Cerebellar nuclear complex (tissue), 1 donor: ENCODE data around the gene QSER1.
"Not testable (repeated sequence)": the region's sequence is repeated elsewhere in the genome, so short reads cannot be mapped to it uniquely, and the experiment has no call there.

Experiments used
- DNase-seq, 2 experiments: peaks; one replicate each; lab custom pipeline; 2025; lab: John Stamatoyannopoulos, UW

The QSER1 gene

GRCh38 chr11:33001281-33001680 lies 108.7 kb downstream of the QSER1 start:
- no peak for DNase-seq

GRCh38 chr11:33001751-33002542 lies 109.3 kb downstream of the QSER1 start:
- no peak for DNase-seq

GRCh38 chr11:33005175-33005574 lies 112.6 kb downstream of the QSER1 start:
- no peak for DNase-seq

- no peak for DNase-seq
Observed at GRCh38 chr11:33006010-33006409, 113.4 kb downstream of the QSER1 start.

GRCh38 chr11:33013755-33014154 lies 121.1 kb downstream of the QSER1 start:
- DNase-seq, result no peak

- no peak for DNase-seq
Observed at GRCh38 chr11:33015621-33016551, 123.3 kb downstream of the QSER1 start, which contains the start of gene DEPDC7. Gene DEPDC7, plus strand, starts transcription at chr11:33015878. Its CDS starts 78 bp downstream, at chr11:33015956.

GRCh38 chr11:33016654-33017053 lies 124.0 kb downstream of the QSER1 start:
- DNase-seq, result no peak

- DNase-seq, result no peak
Observed at GRCh38 chr11:33017478-33017877, 124.9 kb downstream of the QSER1 start.

GRCh38 chr11:33017965-33018364 lies 125.4 kb downstream of the QSER1 start:
- no peak for DNase-seq

GRCh38 chr11:33018840-33019239 lies 126.2 kb downstream of the QSER1 start:
- DNase-seq, result no peak

GRCh38 chr11:33021501-33021900 lies 128.9 kb downstream of the QSER1 start:
- no peak for DNase-seq

- DNase-seq, result no peak
Observed at GRCh38 chr11:33021937-33022336, 129.3 kb downstream of the QSER1 start.

- DNase-seq, result no peak
Observed at GRCh38 chr11:33025339-33025722, 132.7 kb downstream of the QSER1 start.

- no peak for DNase-seq
Observed at GRCh38 chr11:33027233-33027632, 134.6 kb downstream of the QSER1 start.

GRCh38 chr11:33027846-33028536 lies 135.4 kb downstream of the QSER1 start:
- DNase-seq, result no peak

- DNase-seq, result no peak
Observed at GRCh38 chr11:33028537-33028914, 135.9 kb downstream of the QSER1 start.

GRCh38 chr11:33029218-33029617 lies 136.6 kb downstream of the QSER1 start:
- DNase-seq, result not testable (repeated sequence)
